NT2/D1 (cell line): ENCODE results near the gene RTN4R.

Source experiments
- SUZ12 ChIP-seq: IDR thresholded peaks from 2 replicates; pipeline ENCODE4 v1.6.1; 2011; ENCODE audit not compliant: insufficient read length, insufficient read depth; ENCODE audit errors: extremely low read depth
- YY1 ChIP-seq: IDR thresholded peaks from 2 replicates; pipeline ENCODE4 v1.6.1; 2011; ENCODE audit not compliant: insufficient read length, insufficient read depth
- ZNF274 ChIP-seq: IDR thresholded peaks from 2 replicates; pipeline ENCODE4 v1.6.1; 2011; ENCODE audit warnings: mild to moderate bottlenecking, low read depth, low read length

DNA sequence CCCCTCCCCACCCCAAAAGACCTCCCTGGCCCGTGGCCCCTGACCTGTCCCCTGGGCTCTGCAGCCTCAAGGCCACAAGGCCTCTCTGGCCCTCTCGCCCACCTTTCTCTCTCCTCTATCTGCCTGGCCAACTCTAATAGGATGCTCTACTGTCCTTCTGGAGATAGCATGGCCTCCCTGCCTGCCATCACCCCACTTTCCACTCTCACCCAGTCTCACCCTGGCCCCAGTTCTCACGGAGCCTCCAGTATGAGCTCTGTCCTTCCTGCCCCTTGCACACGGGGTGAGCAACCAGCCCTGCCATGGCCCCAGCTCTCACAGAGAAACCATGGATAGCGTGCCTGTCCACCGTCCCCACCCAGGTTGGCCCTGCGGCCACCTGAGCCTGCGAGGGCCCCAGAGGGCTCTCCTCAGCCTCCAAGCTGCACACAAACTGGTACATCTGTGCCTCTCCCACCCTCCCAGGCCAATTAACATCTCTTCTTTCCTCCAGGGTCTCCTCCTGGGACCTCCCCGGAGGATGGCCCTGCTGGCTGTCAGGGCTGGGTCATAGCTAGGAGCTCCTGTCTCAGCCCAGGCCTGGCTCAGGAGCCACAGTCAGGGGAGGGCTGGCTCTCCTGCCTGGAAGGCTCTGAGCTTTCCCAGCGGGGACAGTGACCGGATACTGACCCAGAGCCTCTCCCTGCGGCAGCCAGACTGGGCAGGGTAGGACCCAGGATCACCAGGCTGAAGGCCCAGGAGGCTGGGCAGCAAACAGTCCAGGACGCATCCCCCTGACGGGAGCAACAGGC is 22.3 kb downstream of the RTN4R start:
- TF ChIP-seq ZNF274 (no peak), YY1 (no peak), SUZ12 (no peak)
